ENCODE measurements around the gene CLTCL1. TPM values are rescaled to one million over a fixed set of nuclear protein-coding genes. Genes with fewer than 3 reads are reported as not detected.
A peak's percentile ranks its signal among the peaks of the same experiment; 100 is the strongest.

Gene CLTCL1
- total and polyA plus RNA-seq, 12 donors: 13.0 to 62.8 (median 21.8) TPM

DNA sequence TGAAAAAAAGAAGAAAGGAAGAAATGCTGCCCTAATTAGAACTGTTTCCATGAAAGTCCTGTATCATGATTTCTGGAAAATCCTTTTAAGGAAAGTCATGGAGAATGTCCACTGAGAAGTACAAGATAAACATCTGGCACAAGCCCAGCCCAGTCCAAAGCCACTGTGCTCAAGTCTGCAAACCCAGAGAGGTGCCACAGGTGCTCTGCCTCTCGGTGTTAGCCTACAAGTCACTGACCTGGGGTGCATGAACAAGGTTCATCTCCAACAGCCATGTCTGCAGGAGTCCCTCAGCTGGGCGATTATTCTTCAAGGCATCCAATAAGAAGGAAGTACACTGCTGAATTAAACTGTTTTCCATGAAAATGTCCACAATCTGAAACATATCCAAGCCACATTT, 61.9 kb downstream of the CLTCL1 start:
- Histone ChIP-seq H3K27ac (no peak overlapping the region), H3K36me3 (replicated peaks in 1 of 2) (peaks cover 0 to 28% of the 10 kb centered on the region in 2 donors), H3K4me1 (replicated peaks in 1 of 2) (no peaks in the 10 kb centered on the region), H3K27me3 (no peaks in the 10 kb centered on the region), H3K9me3 (replicated peaks in 1 of 3) (no peaks in the 10 kb centered on the region), H3K4me3 (no peak overlapping the region)
- intact Hi-C loops (cut with DNase I): loop anchor here in 1 of 2 donors (10.0 kb wide), 1 partner anchor 55 kb away; no protein-coding TSS in a partner anchor
- WGBS, 4 donors: 76 to 89% (median 85%) methylated on average over 2 of the region's 2 CpGs
- TF ChIP-seq CTCF (IDR thresholded peaks at IDR 0.05) (no peak), POLR2A (IDR thresholded peaks at IDR 0.05) (no peak)
- peak in 1 of 7 donors; percentile 20 for DNase-seq

DNA sequence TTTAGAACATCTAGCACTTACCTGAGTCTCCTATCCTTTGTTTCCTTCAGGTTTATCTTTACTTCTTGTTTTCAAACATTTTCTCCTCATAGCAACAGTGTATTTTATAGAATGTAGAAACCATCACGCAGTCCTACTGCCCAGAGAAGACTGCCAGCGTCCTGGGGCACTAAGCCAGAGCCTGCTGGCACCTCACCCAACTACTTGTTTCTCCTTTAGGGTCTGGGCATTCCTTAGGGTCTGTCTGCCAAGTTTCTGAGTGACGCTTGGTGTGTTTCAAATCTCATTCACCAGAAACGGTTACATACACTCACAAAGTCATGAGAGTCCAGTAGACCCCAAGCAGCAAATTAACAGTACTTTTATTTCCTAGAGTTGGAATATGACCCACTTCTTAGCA, 63.3 kb downstream of the CLTCL1 start:
- Histone ChIP-seq H3K9me3 (replicated peaks in 1 of 3) (no peaks in the 10 kb centered on the region), H3K4me1 (replicated peaks in 1 of 2) (no peaks in the 10 kb centered on the region), H3K27ac (no peak overlapping the region), H3K36me3 (replicated peaks in 1 of 2) (peaks cover 0 to 28% of the 10 kb centered on the region in 2 donors), H3K27me3 (no peaks in the 10 kb centered on the region), H3K4me3 (no peak overlapping the region)
- intact Hi-C loops (cut with DNase I): loop anchor here in 1 of 2 donors (10.0 kb wide), 1 partner anchor 57 kb away; no protein-coding TSS in a partner anchor
- TF ChIP-seq CTCF (IDR thresholded peaks at IDR 0.05) (no peak), POLR2A (IDR thresholded peaks at IDR 0.05) (no peak)
- DNase-seq: no peak
- WGBS, 4 donors: 78 to 91% (median 87%) methylated on average over 4 of the region's 4 CpGs

DNA sequence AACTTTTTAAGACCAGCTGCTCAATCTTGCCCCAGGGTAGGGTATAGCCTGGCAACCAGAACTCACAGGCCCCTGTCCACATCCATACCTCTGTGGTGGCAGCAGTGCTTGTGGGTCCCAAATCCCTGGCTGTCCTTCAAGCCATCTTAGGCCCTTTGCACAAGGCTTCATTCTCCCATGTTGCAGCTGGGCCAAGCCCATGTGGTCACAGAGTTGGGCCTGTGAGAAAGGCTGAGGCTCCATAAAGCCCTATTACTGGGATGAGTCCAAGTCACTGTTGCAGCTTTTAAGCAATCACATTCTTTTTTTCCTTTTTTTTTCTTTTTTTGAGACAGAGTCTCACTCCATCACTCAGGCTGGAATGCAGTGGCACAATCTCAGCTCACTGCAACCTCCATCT, 65.1 kb downstream of the CLTCL1 start:
- Histone ChIP-seq H3K4me3 (no peak overlapping the region), H3K27ac (no peak overlapping the region), H3K27me3 (no peaks in the 10 kb centered on the region), H3K36me3 (replicated peaks in 1 of 2) (peaks cover 0 to 18% of the 10 kb centered on the region in 2 donors), H3K9me3 (replicated peaks in 1 of 3) (no peaks in the 10 kb centered on the region), H3K4me1 (replicated peaks in 1 of 2) (no peaks in the 10 kb centered on the region)
- DNase-seq: no peak
- intact Hi-C loops (cut with DNase I): loop anchor here in 1 of 2 donors (10.0 kb wide), 1 partner anchor 58 kb away; no protein-coding TSS in a partner anchor
- TF ChIP-seq CTCF (IDR thresholded peaks at IDR 0.05) (no peak), POLR2A (IDR thresholded peaks at IDR 0.05) (no peak)

DNA sequence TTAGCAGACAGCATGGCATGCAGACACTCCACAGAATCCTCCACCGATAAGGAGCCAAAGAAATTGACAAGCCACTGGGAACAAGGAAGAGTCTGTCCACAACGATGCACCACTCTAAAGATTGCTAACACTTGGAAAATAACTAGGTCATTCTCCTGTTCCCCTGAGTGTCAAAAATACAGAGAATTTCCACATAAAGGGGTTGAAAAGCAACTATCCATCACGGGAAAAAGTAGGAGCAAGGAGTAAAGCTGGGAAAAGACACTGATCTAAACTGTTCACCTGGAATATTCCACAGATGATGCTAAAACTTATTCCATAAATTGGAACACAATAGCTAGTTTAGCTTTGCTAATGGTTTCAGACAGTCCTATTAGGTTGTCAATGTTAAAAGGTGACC, 66.0 kb downstream of the CLTCL1 start:
- H3K27ac ChIP-seq: no peak overlapping the region
- 91 to 96% (median 94%) methylated on average over 3 of the region's 3 CpGs for WGBS, 4 donors
- intact Hi-C loops (cut with DNase I): loop anchor here in 1 of 2 donors (10.0 kb wide), 1 partner anchor 59 kb away; no protein-coding TSS in a partner anchor
- H3K27me3 ChIP-seq: no peaks in the 10 kb centered on the region
- H3K9me3 ChIP-seq (replicated peaks in 1 of 3): no peaks in the 10 kb centered on the region
- H3K4me3 ChIP-seq: no peak overlapping the region
- H3K36me3 ChIP-seq (replicated peaks in 1 of 2): peaks cover 0 to 24% of the 10 kb centered on the region in 2 donors
- no peak for DNase-seq
- H3K4me1 ChIP-seq (replicated peaks in 1 of 2): no peaks in the 10 kb centered on the region
- TF ChIP-seq CTCF (IDR thresholded peaks at IDR 0.05): no peak
- TF ChIP-seq POLR2A (IDR thresholded peaks at IDR 0.05): no peak
